ENCODE data around the gene CHST8. TPM values are rescaled to one million over a fixed set of nuclear protein-coding genes. Genes with fewer than 3 reads are reported as not detected.
"Not testable (repeated sequence)": the region's sequence is repeated elsewhere in the genome, so short reads cannot be mapped to it uniquely, and the experiment has no call there.

The CHST8 gene
- total RNA-seq, 2 donors from 2014 or later = 1.6 to 3.8 TPM

GRCh38 chr19:33603377-33603776 lies 18.4 kb upstream of the CHST8 start:
- no peaks in the 10 kb centered on the region for H3K36me3 ChIP-seq (ENCODE audit: control insufficient read depth, insufficient read depth, low read length)
- no peak for DNase-seq
- H3K4me3 ChIP-seq (ENCODE audit: low read length) = no peak overlapping the region
- no peaks in the 10 kb centered on the region for H3K4me1 ChIP-seq (ENCODE audit: control insufficient read depth, insufficient read depth, low read length)
- H3K4me1 Mint-ChIP-seq = no peaks in the 10 kb centered on the region
- no peaks in the 10 kb centered on the region for H3K36me3 Mint-ChIP-seq (ENCODE audit: low read depth)
- no peak overlapping the region for H3K27ac ChIP-seq (ENCODE audit: low read depth, low read length)
- no peaks in the 10 kb centered on the region for H3K27me3 ChIP-seq (ENCODE audit: control insufficient read depth, insufficient read depth, low read length, poor library complexity, severe bottlenecking)
- WGBS, 2 experiments (ENCODE audit: insufficient coverage in 1 of 2, insufficient read length in 1 of 2) = 88 to 100% methylated on average over 1 to 6 of the region's 6 CpGs
- H3K9me3 Mint-ChIP-seq = peaks cover 33% of the 10 kb centered on the region
- no peak for TF ChIP-seq CTCF (conservative IDR thresholded peaks at IDR 0.05)
- no peak overlapping the region for H3K27ac Mint-ChIP-seq
- no peaks in the 10 kb centered on the region for H3K27me3 Mint-ChIP-seq (ENCODE audit: insufficient read depth)
- H3K9ac ChIP-seq (ENCODE audit: extremely low read depth, low read length, poor library complexity, severe bottlenecking) = no peak overlapping the region
- no peak overlapping the region for H3K4me3 Mint-ChIP-seq
- H3K9me3 ChIP-seq (ENCODE audit: control insufficient read depth, low read length) = peaks cover 14% of the 10 kb centered on the region

- H3K4me1 ChIP-seq (ENCODE audit: control insufficient read depth, insufficient read depth, low read length) = no peaks in the 10 kb centered on the region
- no peaks in the 10 kb centered on the region for H3K4me1 Mint-ChIP-seq
- no peak overlapping the region for H3K27ac ChIP-seq (ENCODE audit: low read depth, low read length)
Measured at GRCh38 chr19:33604651-33605050, 17.1 kb upstream of the CHST8 start.

GRCh38 chr19:33605803-33606295 lies 15.9 kb upstream of the CHST8 start:
- H3K4me3 ChIP-seq (ENCODE audit: low read length); H3K4me1 ChIP-seq (ENCODE audit: control insufficient read depth, insufficient read depth, low read length); H3K27ac Mint-ChIP-seq; H3K9ac ChIP-seq (ENCODE audit: extremely low read depth, low read length, poor library complexity, severe bottlenecking); H3K27me3 Mint-ChIP-seq (ENCODE audit: insufficient read depth); H3K4me3 Mint-ChIP-seq; DNase-seq; H3K27me3 ChIP-seq (ENCODE audit: control insufficient read depth, insufficient read depth, low read length, poor library complexity, severe bottlenecking); H3K36me3 Mint-ChIP-seq (ENCODE audit: low read depth); H3K36me3 ChIP-seq (ENCODE audit: control insufficient read depth, insufficient read depth, low read length); H3K27ac ChIP-seq (ENCODE audit: low read depth, low read length); H3K4me1 Mint-ChIP-seq: not testable (repeated sequence)
- 71 to 92% methylated on average over 1 to 5 of the region's 5 CpGs for WGBS, 2 experiments (ENCODE audit: insufficient coverage in 1 of 2, insufficient read length in 1 of 2)
- peaks cover 39% of the 10 kb centered on the region for H3K9me3 Mint-ChIP-seq
- peaks cover 30% of the 10 kb centered on the region for H3K9me3 ChIP-seq (ENCODE audit: control insufficient read depth, low read length)

More at GRCh38 chr19:33604651-33605050, 17.1 kb upstream of the CHST8 start:
- H3K36me3 ChIP-seq (ENCODE audit: control insufficient read depth, insufficient read depth, low read length) = no peaks in the 10 kb centered on the region
- no peaks in the 10 kb centered on the region for H3K27me3 ChIP-seq (ENCODE audit: control insufficient read depth, insufficient read depth, low read length, poor library complexity, severe bottlenecking)
- H3K9me3 Mint-ChIP-seq = peaks cover 36% of the 10 kb centered on the region
- no peak overlapping the region for H3K27ac Mint-ChIP-seq
- no peak overlapping the region for H3K4me3 ChIP-seq (ENCODE audit: low read length)
- WGBS, 2 experiments (ENCODE audit: insufficient coverage in 1 of 2, insufficient read length in 1 of 2) = 87 to 88% methylated on average over 5 of the region's 5 CpGs
- H3K4me3 Mint-ChIP-seq = no peak overlapping the region
- TF ChIP-seq CTCF (conservative IDR thresholded peaks at IDR 0.05) = no peak
- no peak for DNase-seq
- no peaks in the 10 kb centered on the region for H3K36me3 Mint-ChIP-seq (ENCODE audit: low read depth)
- peaks cover 22% of the 10 kb centered on the region for H3K9me3 ChIP-seq (ENCODE audit: control insufficient read depth, low read length)
- no peaks in the 10 kb centered on the region for H3K27me3 Mint-ChIP-seq (ENCODE audit: insufficient read depth)
- no peak overlapping the region for H3K9ac ChIP-seq (ENCODE audit: extremely low read depth, low read length, poor library complexity, severe bottlenecking)

- no peak for TF ChIP-seq CTCF (conservative IDR thresholded peaks at IDR 0.05)
- Mint-ChIP-seq H3K36me3 (ENCODE audit: low read depth) (no peaks in the 10 kb centered on the region), H3K27me3 (ENCODE audit: insufficient read depth) (no peaks in the 10 kb centered on the region), H3K4me3 (no peak overlapping the region), H3K27ac (no peak overlapping the region), H3K9me3 (peaks cover 36% of the 10 kb centered on the region), H3K4me1 (no peaks in the 10 kb centered on the region)
- Histone ChIP-seq H3K4me1 (ENCODE audit: control insufficient read depth, insufficient read depth, low read length) (no peaks in the 10 kb centered on the region), H3K9ac (ENCODE audit: extremely low read depth, low read length, poor library complexity, severe bottlenecking) (no peak overlapping the region), H3K27ac (ENCODE audit: low read depth, low read length) (no peak overlapping the region), H3K4me3 (ENCODE audit: low read length) (no peak overlapping the region), H3K27me3 (ENCODE audit: control insufficient read depth, insufficient read depth, low read length, poor library complexity, severe bottlenecking) (no peaks in the 10 kb centered on the region), H3K36me3 (ENCODE audit: control insufficient read depth, insufficient read depth, low read length) (no peaks in the 10 kb centered on the region), H3K9me3 (ENCODE audit: control insufficient read depth, low read length) (peaks cover 23% of the 10 kb centered on the region)
- 80 to 83% methylated on average over 4 of the region's 4 CpGs for WGBS, 2 experiments (ENCODE audit: insufficient coverage in 1 of 2, insufficient read length in 1 of 2)
- no peak for DNase-seq
Measured at GRCh38 chr19:33606556-33606955, 15.2 kb upstream of the CHST8 start.

All from endodermal cell (in vitro differentiated cells).